Nephron (organoid): Measurements from ENCODE around the gene PAPOLG.
A peak's percentile ranks its signal among the peaks of the same experiment; 100 is the strongest.
"Not testable (repeated sequence)": the region's sequence is repeated elsewhere in the genome, so short reads cannot be mapped to it uniquely, and the experiment has no call there.

ENCODE experiments used
- H3K27ac Mint-ChIP-seq, 3 experiments: 2 replicates each; pipeline ENCODE4 v1.8.0; 2020; ENCODE audit warnings: mixed read lengths in 3 of 3, mild to moderate bottlenecking in 2 of 3, moderate library complexity in 1 of 3
- H3K27me3 Mint-ChIP-seq: 2 replicates; pipeline ENCODE4 v1.8.0; 2021; ENCODE audit warnings: low read depth, mild to moderate bottlenecking, moderate library complexity, mixed read lengths
- H3K36me3 Mint-ChIP-seq: 2 replicates; pipeline ENCODE4 v1.8.0; 2020; ENCODE audit warnings: low read depth, mixed read lengths
- H3K4me1 Mint-ChIP-seq: 2 replicates; pipeline ENCODE4 v1.8.0; 2020; ENCODE audit warnings: mixed read lengths
- H3K4me3 Mint-ChIP-seq, 3 experiments: 2 replicates each; pipeline ENCODE4 v1.8.0; 2020; ENCODE audit warnings: mild to moderate bottlenecking in 3 of 3, mixed read lengths in 3 of 3, moderate library complexity in 2 of 3
- H3K9me3 Mint-ChIP-seq: 2 replicates; pipeline ENCODE4 v1.8.0; 2020; ENCODE audit warnings: mixed read lengths
- TF ChIP-seq, protein P1 (sequence below), 3 experiments: fragments of 200-600 bp; sonication (generic); IDR thresholded peaks; one replicate each; pipeline ENCODE4 v1.5.0; 2021; ENCODE audit warnings: antibody characterized with exemption in 3 of 3; ENCODE audit not compliant: unreplicated experiment in 3 of 3

PAPOLG gene

GRCh38 chr2:60821587-60822302 lies 65.7 kb downstream of the PAPOLG start:
- Mint-ChIP-seq H3K9me3 (no peaks in the 10 kb centered on the region), H3K4me1 (no peaks in the 10 kb centered on the region), H3K27me3 (peaks cover 13% of the 10 kb centered on the region), H3K36me3 (no peaks in the 10 kb centered on the region), H3K4me3 (no peak overlapping the region), H3K27ac (no peak overlapping the region)
- TF ChIP-seq, protein P1, sequence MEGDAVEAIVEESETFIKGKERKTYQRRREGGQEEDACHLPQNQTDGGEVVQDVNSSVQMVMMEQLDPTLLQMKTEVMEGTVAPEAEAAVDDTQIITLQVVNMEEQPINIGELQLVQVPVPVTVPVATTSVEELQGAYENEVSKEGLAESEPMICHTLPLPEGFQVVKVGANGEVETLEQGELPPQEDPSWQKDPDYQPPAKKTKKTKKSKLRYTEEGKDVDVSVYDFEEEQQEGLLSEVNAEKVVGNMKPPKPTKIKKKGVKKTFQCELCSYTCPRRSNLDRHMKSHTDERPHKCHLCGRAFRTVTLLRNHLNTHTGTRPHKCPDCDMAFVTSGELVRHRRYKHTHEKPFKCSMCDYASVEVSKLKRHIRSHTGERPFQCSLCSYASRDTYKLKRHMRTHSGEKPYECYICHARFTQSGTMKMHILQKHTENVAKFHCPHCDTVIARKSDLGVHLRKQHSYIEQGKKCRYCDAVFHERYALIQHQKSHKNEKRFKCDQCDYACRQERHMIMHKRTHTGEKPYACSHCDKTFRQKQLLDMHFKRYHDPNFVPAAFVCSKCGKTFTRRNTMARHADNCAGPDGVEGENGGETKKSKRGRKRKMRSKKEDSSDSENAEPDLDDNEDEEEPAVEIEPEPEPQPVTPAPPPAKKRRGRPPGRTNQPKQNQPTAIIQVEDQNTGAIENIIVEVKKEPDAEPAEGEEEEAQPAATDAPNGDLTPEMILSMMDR (IDR thresholded peaks at IDR 0.05; ENCODE audit: unreplicated experiment in 3 of 3), result no peak

- H3K4me1 Mint-ChIP-seq, result no peaks in the 10 kb centered on the region
- H3K9me3 Mint-ChIP-seq, result no peaks in the 10 kb centered on the region
- H3K27ac Mint-ChIP-seq, result peak overlapping the region in 2 of 3 experiments; percentile 15 to 31
- peaks cover 16% of the 10 kb centered on the region for H3K27me3 Mint-ChIP-seq
- TF ChIP-seq, protein P1 (IDR thresholded peaks at IDR 0.05; ENCODE audit: unreplicated experiment in 3 of 3), result no peak
- H3K4me3 Mint-ChIP-seq, result no peak overlapping the region
- H3K36me3 Mint-ChIP-seq, result no peaks in the 10 kb centered on the region
Measured at GRCh38 chr2:60822987-60823386, 66.9 kb downstream of the PAPOLG start.

DNA sequence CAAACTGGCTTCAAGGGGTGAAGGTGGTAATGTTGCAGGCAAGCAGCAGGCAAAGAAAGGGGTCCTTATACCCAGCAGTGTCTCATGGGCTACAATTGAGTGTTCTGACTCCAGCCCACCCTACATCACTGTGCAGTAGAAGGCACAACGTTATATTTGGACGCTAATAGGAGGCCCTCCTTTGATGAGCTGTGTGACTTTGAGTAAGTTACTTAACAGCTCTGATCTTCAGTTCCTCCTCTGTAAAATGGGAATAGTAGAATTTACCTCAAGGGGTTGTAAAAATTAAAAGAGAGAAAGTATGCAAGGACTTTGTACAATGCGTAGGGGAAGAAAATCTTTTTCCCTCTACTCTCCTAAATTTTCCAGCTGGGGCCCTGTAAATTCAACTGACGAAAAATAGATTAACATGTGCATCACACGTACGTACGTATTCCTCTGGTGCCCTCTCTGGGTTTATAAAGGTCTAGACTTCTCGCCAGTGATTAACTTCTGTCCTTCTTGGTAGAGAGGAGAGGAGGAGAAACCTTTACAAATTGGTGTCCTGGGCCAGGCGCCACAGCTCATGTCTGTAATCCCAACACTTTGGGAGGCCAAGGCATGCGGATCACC lies 67.7 kb downstream of the PAPOLG start:
- no peaks in the 10 kb centered on the region for H3K4me1 Mint-ChIP-seq
- TF ChIP-seq, protein P1 (IDR thresholded peaks at IDR 0.05; ENCODE audit: unreplicated experiment in 3 of 3), result no peak
- H3K27ac Mint-ChIP-seq, result peak overlapping the region in 1 of 3 experiments; percentile 31
- no peaks in the 10 kb centered on the region for H3K9me3 Mint-ChIP-seq
- no peak overlapping the region for H3K4me3 Mint-ChIP-seq
- peaks cover 15% of the 10 kb centered on the region for H3K27me3 Mint-ChIP-seq
- no peaks in the 10 kb centered on the region for H3K36me3 Mint-ChIP-seq

DNA sequence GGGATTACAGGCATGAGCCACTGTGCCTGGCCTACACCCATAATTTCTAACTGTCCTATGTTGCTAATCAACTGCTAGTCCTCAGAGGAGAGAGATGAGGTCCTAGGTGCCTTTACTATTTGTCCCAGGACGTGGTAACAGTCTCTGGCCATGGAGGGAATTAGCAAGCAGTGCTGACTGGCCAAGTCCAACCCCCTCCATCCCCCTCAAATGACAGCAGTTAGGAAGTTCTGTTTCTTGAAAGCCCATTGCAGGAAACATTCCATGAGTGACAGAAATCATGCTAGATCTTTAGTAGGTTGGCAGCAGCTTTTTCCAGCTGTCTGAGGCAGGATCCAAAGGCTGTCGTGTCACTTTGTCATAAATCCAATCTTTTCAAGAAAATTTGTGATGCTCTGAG lies 69.6 kb downstream of the PAPOLG start:
- TF ChIP-seq, protein P1 (IDR thresholded peaks at IDR 0.05; ENCODE audit: unreplicated experiment in 3 of 3), result no peak
- no peaks in the 10 kb centered on the region for H3K36me3 Mint-ChIP-seq
- no peaks in the 10 kb centered on the region for H3K4me1 Mint-ChIP-seq
- H3K27me3 Mint-ChIP-seq, result peaks cover 3% of the 10 kb centered on the region
- no peak overlapping the region for H3K27ac Mint-ChIP-seq
- no peaks in the 10 kb centered on the region for H3K9me3 Mint-ChIP-seq
- no peak overlapping the region for H3K4me3 Mint-ChIP-seq

GRCh38 chr2:60826111-60826510 lies 70.0 kb downstream of the PAPOLG start:
- Mint-ChIP-seq H3K4me3 (no peak overlapping the region), H3K9me3 (no peaks in the 10 kb centered on the region), H3K36me3 (no peaks in the 10 kb centered on the region), H3K27ac (no peak overlapping the region), H3K27me3 (peaks cover 3% of the 10 kb centered on the region), H3K4me1 (no peaks in the 10 kb centered on the region)
- TF ChIP-seq, protein P1 (IDR thresholded peaks at IDR 0.05; ENCODE audit: unreplicated experiment in 3 of 3), result no peak

DNA sequence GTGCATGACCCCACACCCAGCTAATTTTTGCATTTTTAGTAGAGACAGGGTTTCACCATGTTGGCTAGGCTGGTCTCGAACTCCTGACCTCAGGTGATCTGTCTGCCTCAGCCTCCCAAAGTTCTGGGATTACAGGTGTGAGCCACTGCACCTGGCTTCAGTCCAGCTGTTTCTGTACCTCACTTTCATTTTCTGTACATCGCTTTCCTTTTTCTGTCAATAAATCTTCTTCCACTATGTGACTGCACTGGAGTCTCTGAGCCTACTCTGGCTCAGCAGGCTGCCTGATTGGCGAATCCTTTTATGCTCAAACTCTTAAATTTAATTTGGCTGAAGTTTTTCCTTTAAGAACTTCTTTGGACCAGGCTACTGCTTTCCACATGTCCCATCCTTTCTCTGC lies 70.8 kb downstream of the PAPOLG start:
- H3K27me3 Mint-ChIP-seq, H3K36me3 Mint-ChIP-seq, H3K27ac Mint-ChIP-seq, H3K4me1 Mint-ChIP-seq, H3K9me3 Mint-ChIP-seq, H3K4me3 Mint-ChIP-seq: not testable (repeated sequence)
